NCI-H1105 (cell line): ENCODE measurements around the gene MACO1.
"Not testable (repeated sequence)": the region's sequence is repeated elsewhere in the genome, so short reads cannot be mapped to it uniquely, and the experiment has no call there.

Experiments
- DNase-seq: peaks from one replicate; lab custom pipeline; 2025; lab: John Stamatoyannopoulos, UW

Gene MACO1

GRCh38 chr1:25458541-25459298 is 28.0 kb downstream of the MACO1 start:
- DNase-seq: no peak

- DNase-seq: no peak
Measured at GRCh38 chr1:25460020-25460419, 29.3 kb downstream of the MACO1 start.

- not testable (repeated sequence) for DNase-seq
Measured at GRCh38 chr1:25460816-25461215, 30.1 kb downstream of the MACO1 start.

- no peak for DNase-seq
Measured at GRCh38 chr1:25461849-25462248, 31.2 kb downstream of the MACO1 start.

GRCh38 chr1:25462732-25463131 is 32.0 kb downstream of the MACO1 start:
- DNase-seq: peak; percentile 27

- DNase-seq: no peak
Measured at GRCh38 chr1:25467193-25467592, 36.5 kb downstream of the MACO1 start.

DNA sequence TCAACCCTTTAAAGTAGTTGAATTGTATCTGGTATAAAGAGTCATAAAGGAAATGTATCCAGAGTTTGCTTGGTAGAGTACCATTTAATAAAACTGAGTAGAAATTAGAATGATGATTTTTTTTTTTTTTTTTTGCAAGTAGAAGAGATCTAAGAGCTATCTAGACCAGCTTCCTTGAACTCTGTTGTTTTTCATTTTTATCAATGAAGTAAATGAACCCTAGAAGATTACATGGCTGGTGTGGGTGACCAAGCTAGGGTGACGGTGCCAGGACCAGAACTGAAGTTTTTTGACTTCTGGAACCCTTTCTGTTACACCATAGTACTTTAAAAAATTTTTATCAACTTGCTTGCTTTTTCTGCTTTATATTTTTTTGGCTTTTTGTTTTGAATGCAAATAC is 36.9 kb downstream of the MACO1 start:
- no peak for DNase-seq

DNA sequence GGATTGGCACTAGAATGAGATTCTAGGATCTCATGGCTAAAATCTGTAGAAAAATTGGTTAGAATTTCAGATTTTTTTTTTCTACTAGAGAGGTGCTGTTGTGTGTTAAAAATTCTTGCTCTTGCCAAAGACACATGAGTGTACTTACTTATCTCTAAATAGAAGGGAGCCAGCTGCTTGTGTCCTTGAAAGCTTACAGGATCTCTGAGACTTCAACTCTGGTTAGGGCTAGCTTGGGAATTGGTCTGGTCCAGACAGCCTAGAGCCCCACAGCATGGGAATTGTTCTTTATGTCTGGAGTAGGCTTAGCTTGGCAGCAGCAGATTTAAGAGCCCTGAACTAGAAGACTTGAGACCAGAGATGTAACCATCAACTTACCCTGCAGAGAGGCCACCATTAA is 37.3 kb downstream of the MACO1 start:
- no peak for DNase-seq

- DNase-seq: no peak
Measured at GRCh38 chr1:25469177-25469576, 38.5 kb downstream of the MACO1 start.

- DNase-seq: no peak
Measured at GRCh38 chr1:25472471-25472870, 41.8 kb downstream of the MACO1 start.

- DNase-seq: no peak
Measured at GRCh38 chr1:25473653-25474225, 43.0 kb downstream of the MACO1 start.

- DNase-seq: no peak
Measured at GRCh38 chr1:25474439-25475047, 43.8 kb downstream of the MACO1 start.

DNA sequence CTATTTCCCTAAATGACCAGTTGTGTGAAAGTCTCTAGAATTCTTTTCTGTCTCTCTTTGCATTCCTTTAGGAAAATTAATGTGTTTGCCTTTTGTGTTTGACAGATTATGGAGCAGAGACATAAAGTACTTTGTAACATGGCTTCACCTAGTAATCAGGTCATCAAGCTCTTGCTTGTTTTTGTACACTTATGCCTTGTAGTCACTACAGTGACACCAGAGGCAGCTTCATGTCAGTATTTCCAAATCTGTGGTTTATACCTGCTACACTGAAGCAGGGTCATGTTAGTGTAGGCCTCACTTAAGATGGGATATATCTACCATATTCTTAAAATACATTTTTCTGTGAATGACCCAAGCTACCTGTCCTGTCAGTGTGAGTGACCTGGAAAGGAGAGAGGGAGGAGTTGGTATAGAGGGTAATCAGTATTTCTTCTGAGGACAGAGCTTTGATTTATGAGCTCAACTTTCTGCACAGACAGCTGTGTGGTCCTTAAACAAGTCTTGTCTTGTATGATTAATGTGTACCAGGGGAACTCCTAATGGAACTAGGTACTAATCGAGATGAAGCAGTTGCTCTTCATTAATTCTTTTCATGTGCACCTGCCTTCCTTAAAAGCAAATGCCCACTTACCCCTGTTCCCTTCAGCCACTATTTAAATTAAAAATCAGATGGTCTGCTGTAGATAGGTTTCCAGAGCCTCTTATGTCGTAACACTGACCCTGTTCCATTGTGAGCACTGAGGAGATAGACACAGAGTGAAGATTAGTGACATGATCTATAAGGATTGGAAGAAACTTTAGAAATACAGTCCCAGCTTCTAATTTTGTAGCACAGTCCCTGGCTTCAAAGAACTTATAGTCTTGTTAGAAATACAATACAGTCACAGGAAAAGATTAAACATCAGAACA is 45.7 kb downstream of the MACO1 start:
- peak; percentile 90 for DNase-seq

DNA sequence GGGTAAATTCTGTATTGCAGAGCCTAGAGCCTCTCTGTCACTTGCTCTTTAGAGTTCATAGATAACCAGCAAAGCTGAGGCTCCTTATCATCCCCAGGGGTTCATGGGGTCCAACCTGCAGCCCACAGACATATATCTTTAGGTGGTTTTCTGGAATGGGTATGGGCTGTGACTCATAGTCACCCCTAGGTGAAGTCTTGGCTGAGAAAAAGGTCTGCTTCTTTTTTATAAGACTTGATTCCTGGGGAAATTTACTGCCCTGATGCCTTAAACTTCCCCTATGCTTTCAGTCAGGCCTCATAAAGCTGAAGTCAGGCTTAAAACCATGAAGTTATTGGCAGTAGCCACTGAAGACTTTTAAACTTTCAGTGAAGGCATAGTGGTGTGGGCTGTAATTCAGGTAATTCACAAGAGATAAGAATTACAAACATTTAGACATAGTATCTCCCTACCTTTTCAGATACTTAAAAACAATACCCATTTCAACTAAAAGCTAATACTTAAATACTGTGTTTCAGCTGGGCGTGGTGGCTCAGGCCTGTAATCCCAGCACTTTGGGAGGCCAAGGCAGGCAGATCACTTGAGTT is 46.8 kb downstream of the MACO1 start:
- no peak for DNase-seq

- no peak for DNase-seq
Measured at GRCh38 chr1:25478633-25479032, 47.9 kb downstream of the MACO1 start.

GRCh38 chr1:25481625-25482024 is 50.9 kb downstream of the MACO1 start:
- DNase-seq: no peak

GRCh38 chr1:25482211-25482610 is 51.5 kb downstream of the MACO1 start:
- DNase-seq: no peak

DNA sequence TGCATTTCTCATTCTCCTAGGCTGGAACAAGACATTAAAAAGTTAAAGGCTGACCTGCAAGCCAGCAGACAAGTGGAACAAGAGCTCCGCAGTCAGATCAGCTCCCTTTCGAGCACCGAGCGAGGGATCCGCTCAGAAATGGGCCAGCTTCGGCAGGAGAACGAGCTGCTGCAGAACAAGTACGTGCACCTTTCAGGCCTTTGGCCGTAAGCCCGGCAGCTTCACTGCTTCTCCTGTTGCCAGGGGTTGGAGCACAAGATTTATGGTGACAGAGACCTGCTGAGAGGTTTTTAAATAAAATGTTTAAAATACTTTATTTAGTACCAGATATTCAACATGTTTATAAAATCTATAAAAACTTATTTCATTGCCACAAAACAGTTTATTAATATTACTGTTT is 53.4 kb downstream of the MACO1 start:
- DNase-seq: peak; percentile 30

DNA sequence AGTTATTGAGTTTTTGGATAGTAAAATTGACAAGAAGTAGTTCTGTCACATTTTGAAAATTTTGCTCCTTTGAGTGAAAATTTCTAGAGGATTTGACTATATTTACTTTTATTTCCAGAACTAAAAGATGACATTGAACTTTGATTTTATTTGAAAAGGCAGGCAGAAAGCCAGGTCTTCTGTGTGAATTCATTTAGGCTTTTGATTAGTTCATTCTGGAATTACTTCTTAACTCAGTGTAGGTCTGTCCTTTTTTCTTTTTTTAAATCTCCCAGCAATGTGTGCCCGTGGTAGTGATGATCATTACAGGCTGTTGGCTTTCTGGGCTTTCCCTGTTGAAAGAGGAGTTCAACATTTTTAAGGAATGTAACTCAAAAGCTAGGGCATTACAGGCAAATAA is 53.8 kb downstream of the MACO1 start:
- DNase-seq: no peak

DNA sequence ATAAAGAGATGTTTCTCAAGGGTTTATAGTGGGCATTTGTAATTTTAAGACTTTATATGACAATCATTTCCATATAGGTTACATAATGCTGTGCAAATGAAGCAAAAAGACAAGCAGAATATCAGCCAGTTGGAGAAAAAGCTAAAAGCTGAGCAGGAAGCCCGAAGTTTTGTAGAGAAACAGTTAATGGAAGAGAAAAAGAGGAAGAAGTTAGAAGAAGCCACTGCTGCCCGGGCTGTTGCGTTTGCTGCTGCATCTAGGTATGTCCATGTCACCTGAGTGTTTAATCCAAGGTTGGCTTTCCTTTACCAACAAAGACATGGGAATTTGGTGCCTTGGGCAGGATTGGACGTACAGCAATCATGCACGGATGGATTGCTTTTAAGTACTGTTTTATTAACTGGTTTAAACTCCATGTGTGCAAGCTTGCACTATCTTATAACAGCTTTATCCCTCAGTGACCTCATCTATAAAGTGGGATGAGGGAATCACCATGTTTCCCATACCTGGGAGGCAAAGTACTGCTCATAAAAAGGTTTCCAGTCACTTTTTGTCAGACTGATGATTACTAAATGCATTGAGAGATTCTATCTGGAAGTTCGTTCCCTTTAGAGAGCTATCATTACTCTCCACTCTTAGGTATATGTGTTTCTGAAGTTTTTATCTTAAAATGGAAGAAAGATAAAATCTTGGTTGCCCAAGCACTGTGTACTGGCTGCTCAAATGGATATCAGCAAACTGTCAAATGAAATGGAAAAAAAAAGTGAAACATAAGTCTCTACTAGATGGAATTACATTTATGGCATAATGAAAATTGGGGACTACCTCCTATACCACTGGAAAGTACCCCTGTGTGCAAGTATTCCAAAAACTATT is 55.1 kb downstream of the MACO1 start:
- DNase-seq: no peak

DNA sequence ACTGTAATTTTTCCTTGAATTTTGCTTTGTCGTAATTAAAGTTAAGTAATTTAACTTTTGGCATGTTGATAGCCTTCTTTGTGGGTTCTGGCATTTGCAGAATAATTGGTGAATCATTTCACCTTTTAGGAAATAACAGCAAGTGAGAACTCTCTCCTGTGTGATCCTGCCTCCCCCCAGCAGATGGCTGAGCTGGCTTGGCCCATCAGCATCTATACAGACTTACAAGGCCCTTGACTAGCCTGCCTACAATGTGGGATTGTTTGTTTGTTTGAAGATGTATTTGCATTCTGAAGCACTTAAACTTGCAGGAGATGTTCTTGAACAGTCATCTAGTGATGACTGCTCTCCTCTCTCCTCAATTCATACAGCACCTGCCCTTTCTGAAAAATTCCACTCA is 55.9 kb downstream of the MACO1 start:
- DNase-seq: no peak
